ENCODE data around the gene KLHL28.

The KLHL28 gene, protein sequence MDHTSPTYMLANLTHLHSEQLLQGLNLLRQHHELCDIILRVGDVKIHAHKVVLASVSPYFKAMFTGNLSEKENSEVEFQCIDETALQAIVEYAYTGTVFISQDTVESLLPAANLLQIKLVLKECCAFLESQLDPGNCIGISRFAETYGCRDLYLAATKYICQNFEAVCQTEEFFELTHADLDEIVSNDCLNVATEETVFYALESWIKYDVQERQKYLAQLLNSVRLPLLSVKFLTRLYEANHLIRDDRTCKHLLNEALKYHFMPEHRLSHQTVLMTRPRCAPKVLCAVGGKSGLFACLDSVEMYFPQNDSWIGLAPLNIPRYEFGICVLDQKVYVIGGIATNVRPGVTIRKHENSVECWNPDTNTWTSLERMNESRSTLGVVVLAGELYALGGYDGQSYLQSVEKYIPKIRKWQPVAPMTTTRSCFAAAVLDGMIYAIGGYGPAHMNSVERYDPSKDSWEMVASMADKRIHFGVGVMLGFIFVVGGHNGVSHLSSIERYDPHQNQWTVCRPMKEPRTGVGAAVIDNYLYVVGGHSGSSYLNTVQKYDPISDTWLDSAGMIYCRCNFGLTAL

DNA sequence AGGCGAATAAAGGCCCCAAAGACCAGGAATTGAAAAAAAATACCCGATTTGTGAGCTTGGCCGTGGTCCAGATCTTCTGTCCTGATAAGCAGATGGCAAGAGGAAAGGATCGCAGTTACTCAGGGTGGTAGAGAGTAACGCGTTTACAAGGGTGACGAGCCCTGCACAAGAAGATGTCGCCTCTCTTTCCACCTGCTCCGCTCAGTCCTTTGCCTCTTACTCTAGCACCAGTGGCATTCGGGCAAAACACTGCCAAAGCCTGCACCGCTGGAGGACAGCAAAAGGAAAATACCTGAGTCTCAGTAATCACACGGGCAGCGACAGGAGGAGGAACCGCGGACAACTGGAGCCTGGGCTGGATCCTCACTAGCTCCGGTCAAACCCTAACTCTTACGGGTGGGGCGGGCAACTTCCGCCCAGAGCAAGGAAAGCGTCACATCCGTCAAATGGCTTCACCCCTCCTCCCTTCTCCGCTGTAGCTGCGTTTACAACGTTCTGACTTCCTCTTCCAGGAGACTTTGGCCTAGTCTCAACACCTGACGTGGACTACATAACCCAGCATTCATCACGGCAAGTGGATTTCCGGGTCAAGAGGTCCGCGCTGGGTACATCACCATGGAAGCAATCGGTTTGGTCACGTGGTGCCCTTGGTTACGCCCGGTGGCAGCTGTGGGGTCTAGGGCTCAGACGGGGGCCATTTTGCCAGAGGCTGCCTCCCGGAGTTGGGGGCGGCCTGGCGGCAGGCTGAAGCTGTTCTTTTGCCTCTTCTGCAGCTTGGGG, at the start of gene KLHL28, which contains the start of gene TOGARAM1:
TSS of gene KLHL28 (minus strand) at position 394 of the 780 bp plus-strand sequence. CDS start 16,019 bp downstream, outside the sequence.
TSS of gene TOGARAM1 (plus strand) at position 637 of the 780 bp plus-strand sequence. CDS start 232 bp downstream, outside the sequence.
- peak; percentile 99 for DNase-seq

DNA sequence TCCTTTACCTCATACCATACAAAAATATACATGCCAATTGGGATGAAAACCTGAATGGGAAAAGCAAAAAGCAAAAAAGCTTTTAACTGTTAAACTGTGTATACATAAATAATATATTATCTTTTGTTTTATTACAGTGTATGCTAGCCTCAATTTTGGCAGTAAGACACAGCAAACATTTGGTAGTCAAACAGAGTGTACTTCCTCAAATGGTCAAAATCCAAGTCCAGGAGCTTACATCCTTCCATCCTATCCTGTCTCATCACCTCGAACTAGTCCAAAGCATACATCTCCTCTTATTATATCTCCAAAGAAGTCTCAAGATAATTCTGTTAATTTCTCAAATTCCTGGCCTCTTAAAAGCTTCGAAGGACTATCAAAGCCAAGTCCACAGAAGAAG, 42.2 kb upstream of the KLHL28 start:
- DNase-seq: no peak

DNA sequence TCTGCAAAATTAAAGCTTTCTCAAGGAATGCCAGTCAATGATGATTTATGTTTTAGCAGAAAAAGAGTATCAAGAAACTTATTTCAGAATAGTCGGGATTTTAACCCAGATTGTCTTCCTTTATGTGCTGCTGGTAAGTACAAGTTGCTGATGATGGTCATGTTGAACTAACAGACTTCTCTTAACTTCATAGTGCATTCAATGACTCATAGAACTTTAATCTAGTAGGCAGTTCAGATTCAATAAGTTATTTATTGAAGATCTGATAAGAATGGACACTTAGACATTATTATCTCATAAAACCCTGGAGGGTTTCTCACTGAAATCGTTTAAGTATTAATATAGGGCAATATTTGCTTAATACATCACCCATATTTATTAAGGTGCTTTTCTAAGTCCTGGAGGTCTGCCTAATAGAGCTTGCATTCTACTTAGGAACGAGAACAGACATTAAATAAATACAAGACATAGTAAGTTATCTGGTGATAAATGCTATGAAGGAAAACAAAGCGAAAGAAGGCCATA, 34.1 kb upstream of the KLHL28 start:
- DNase-seq: no peak

DNA sequence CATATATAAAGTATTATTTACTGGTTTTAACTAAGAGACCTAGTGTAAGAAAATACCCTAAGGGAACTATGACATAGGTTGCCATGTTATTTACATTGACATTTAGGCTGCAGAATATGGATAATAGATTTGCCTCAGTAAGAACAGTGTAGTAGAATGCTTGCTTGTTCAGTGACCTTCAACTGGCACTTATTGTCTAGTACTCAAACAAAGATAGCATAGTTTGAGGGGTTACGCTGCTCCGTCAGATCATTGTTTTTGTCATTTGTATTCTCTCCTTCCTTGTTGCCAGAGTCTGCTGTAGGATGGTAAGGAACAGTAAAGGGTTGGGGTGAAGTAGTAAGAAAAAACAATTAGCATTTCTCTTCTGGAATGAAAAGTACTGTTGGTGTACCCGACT, 33.4 kb upstream of the KLHL28 start:
- no peak for DNase-seq

DNA sequence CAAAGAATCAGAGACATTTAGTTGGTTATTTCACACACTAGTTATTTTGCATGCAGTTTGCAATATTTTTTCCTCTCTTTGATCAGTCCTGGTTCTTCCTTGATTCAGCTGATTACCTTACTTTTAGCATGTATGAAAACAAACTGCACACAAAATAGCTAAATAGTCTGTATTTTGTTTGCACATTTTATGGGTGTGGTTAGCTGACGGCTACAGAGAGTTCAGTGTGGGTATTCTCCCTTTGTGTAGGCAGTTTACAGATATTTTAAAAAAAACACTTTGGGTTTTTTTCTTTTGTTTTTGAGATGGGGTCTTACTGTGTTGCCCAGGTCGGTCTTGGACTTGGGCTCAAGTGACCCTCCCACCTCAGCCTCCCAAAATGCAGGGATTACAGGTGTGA, 28.8 kb upstream of the KLHL28 start:
- no peak for DNase-seq

DNA sequence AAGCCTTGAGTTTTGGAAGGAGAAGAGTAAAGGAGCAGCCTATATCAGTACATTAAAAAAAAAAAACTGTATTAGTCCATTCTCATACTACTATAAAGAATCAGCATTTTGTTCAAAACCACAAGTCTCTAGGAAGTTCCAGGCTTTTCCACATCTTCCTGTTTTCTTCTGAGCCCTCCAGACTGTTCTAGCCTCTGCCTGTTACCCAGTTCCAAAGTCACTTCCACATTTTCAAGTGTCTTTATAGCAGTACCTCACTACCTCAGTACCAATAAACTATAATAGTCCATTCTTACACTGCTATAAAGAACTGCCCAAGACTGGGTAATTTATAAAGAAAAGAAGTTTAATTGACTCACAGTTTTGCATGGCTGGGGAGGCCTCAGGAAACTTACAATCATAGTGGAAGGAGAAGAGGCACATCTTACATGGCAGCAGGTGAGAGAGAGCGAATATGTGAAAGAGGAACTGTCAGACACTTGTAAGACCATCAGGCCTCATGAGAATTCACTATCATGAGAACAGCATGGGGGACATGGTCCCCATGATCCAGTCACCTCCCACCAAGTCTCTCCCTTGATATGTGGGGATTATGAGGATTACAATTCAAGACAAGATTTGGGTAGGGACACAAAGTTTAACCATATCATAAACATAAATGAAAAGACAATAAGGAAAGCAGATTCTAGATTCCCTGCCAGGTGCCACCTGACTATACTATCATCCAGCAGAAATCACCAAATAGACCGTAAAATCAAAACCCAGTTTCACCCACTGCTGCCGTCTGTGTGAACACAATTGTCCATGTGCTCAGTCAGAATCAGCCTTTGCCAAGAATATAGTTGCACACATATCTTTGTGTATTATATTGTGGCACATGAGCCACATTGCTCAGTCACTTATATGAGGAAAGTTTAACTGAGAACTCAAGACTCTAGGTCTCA, 28.0 kb upstream of the KLHL28 start:
- DNase-seq: no peak

DNA sequence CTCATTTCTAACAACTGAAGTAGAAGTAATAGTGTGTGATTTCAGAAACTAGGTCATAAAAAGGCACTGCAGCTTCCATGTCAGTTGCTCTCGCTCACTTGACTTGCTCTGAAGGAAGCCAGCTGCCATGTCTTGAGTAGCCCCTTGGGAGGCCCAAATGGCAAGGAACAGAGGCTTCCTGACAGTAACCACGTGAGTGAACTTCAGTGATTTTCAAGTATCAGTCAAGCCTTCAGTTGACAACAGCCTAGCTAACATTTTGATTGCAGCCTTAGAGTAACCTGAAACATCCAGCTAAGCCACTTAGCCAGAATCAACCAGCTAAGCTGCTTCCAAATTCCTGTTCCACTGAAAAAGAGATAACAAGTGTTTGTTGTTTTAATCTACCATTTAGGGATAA, 26.9 kb upstream of the KLHL28 start:
- DNase-seq: no peak

DNA sequence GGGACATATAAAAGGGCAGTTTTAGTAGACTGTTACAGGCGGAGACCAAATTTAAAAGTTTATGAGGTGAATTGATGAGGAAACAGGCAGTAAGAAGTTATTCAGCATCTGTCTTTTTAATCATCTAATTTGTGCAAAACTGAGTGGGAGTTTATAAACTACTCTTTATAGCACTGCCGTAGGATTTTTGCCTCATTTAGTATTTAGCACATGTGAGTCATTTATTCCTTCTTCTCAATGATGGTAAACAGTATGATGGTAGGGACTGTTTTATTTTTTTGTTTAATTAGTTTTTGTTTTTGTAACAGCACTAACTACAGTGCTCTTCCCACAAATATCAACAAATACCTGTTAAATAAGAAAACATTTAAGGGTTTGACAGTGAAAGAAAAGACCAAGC, 20.8 kb upstream of the KLHL28 start:
- no peak for DNase-seq

DNA sequence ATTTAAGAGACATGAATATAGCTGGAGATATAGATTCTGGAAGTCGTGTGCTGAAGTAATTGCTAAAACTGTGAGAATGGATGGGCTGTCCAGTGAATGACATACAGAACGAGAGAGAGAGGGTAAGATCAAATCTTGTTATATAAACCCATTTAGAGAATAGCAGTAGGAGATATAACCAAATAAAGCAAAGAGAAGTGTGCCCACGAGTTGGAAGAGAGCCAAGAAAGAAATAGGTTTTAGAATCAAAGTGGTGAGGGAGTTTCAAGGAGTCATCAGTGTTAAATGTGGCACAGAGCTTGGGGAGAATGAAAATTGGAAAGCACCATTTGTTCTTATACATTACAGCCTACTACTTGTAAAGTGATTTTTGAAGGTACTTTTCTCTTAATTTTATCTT, 19.5 kb upstream of the KLHL28 start:
- DNase-seq: no peak

DNA sequence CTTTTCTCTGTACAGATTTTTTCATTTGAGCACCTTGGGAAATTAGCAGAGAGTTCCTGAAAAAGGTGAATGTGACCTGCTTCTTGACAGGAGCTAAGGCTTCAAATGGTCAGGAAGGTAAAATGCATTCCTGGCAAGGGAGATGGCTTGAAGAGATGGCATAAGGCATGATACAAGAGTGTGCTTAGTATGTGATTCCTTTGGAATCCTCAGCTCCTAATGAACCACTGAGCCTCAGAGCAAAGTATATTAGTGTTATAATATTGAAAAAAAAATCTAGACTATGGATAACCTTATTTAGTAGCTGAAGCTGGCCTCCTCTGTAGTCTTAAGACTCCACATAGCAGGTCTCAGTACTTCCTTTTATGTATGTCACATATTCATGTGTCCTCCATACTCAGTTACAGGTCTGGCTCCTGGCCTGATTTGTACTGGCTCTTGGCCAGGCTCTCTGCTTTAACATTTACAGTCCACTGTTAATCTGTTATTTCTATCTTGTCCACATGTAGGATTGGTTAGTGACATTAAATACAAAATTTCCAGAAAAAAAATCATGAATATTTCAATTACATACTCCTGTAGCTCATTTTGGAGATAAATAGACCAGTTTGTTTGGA, 18.1 kb upstream of the KLHL28 start:
- DNase-seq: peak in 1 of 2 experiments; percentile 9

DNA sequence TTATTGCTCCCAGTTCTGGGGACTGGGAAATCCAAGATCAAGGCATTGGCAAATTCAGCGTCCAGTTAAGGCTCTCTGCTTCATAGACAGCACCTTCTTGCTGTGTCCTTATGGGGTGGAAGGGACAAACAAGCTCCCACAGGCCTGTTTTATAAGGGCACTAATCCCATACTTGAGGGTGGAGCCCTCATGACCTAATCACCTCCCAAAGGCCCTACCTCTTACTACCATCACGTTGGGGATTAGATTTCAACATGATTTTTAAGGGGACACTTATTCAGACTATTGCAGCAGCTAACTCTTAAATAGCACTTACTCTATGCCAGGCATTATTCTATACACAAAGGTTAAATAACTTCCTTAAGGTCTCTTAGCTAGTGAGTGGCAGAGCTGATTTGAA, 17.5 kb upstream of the KLHL28 start:
- DNase-seq: no peak

DNA sequence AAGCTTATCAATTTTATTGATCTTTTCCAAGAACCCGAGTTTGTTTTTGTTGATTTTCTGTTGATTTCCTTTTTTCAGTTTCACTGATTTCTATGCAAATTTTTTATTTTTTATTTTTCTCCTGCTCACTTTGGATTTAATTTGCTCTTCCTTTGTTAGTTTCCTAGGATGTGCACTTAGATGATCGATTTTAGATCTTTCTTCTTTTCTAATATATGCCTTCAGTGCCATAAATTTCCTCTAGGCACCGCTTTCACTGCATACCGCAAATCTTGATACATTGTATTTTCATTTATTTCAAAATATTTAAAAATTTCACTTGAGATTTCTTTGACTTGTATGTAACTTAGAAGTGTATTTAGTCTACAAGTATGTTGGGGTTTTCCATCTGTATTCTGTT, 9.7 kb upstream of the KLHL28 start:
- no peak for DNase-seq

DNA sequence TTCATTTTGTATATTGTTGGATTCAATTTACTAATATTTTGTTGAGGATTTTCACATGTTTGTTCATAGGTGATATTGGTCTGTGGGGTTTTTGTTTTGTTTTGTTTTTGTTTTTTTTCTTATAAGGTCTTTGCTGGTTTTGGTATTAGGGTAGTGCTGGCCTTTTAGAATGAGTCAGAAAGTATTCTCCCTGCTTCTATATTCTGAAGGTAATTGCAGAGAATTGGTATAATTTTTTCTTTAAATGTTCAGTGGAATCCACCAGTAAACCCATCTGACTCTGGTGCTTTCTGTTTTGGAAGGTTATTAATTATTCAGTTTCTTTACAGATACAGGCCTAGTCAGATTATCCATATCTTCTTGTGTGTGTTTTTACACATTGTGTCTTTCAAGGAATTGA, 9.2 kb upstream of the KLHL28 start:
- DNase-seq: no peak

DNA sequence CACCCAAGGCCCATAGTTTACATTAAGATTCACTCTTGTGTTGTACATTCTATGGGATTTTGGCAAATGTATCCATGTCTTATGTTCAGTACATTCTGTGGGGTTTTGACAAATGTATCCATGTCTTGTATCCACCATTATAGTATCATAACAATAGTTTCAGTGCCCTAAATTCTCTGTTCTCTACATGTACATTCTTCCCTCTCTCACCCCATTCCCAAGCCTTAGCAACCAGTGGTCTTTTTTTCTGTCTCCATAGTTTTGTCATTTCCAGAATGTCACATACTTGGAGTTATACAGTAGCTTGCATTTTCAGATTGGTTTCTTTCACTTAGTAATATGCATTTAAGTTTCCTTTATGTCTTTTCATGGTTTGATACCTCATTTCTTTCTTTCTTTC, 7.0 kb upstream of the KLHL28 start:
- no peak for DNase-seq

DNA sequence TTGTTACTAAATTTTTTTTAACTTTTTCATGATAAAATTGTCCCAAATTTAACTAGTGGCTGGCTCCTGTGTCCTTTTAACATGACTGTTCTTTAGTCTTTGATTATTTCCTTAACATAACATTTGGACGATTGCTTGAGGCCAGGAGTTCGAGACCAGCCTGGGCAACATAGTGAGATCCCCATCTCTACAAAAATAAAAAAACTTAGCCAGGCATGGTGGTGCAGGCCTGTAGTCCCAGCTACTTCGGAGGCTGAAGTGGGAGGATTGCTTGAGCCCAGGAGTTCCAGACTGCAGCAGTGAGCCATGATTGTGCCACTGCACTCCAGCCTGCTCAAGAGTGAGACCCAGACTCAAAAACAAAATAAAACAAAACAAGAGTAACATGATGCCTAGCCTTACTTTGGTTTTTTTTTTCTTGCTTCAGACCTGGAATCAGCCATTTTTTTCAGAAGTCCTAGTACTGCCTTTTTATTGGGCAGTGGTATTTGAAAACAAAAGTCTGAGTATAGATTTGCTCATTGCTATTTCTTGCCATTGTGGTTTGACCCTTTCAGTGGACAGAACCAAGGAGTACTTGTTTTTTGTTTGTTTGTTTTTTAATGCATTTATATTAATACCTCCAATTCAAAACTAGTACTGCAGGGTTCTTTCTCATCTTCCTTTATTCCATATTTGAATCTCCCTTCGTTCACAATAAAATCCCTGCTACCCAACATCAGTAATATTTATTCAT, 5.0 kb upstream of the KLHL28 start:
- DNase-seq: no peak

DNA sequence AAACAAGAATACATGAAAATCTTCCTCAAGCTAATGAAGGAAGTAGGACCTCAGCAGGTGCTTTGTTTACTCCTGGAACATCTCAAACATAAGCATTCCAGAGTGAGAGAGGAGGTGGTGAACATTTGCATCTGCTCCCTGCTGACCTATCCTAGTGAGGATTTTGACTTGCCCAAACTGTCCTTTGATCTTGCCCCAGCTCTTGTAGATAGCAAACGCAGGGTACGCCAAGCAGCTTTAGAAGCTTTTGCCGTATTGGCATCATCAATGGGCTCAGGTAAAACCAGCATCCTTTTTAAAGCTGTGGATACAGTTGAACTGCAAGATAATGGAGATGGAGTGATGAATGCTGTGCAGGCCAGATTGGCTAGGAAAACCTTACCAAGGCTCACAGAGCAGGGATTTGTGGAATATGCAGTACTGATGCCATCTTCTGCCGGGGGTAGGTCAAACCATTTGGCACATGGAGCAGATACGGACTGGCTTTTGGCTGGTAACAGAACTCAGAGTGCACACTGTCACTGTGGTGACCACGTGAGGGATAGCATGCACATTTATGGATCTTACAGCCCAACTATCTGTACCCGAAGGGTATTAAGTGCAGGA, 2.1 kb upstream of the KLHL28 start:
- peak; percentile 13 to 35 for DNase-seq

DNA sequence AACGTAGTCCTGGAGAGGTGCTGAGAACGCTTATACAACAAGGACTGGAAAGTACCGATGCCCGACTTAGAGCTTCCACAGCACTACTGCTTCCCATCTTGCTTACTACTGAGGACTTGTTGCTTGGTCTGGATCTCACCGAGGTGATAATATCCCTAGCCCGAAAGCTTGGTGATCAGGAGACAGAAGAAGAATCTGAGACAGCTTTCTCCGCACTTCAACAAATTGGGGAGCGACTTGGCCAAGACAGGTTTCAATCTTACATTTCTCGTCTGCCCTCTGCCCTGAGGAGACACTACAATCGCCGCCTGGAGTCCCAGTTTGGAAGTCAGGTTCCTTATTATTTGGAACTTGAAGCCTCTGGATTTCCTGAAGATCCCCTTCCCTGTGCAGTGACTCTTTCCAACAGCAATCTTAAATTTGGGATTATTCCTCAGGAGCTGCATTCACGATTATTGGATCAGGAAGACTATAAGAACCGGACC, 1.3 kb upstream of the KLHL28 start:
- no peak for DNase-seq

DNA sequence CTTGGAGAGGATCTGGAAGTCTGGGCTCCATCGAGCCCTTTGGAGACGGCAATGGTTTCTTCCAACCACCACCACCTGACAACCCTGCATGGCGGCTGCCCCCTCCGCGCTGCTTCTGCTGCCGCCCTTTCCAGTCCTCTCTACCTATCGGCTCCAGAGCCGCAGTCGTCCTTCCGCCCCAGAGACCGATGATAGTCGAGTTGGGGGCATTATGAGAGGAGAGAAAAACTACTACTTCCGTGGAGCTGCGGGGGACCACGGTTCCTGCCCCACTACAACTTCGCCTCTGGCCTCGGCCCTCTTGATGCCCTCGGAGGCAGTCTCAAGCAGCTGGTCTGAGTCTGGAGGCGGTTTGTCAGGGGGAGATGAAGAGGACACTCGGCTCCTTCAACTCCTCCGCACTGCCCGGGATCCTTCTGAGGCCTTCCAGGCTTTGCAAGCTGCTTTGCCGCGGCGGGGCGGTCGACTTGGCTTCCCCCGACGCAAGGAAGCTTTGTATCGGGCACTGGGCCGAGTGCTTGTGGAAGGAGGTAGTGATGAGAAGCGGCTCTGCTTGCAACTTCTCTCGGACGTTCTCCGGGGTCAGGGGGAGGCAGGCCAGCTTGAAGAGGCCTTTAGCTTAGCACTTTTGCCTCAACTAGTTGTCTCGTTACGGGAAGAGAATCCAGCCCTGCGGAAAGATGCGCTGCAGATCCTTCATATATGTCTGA, 742 bp upstream of the KLHL28 start:
- DNase-seq: peak in 1 of 2 experiments; percentile 48

DNA sequence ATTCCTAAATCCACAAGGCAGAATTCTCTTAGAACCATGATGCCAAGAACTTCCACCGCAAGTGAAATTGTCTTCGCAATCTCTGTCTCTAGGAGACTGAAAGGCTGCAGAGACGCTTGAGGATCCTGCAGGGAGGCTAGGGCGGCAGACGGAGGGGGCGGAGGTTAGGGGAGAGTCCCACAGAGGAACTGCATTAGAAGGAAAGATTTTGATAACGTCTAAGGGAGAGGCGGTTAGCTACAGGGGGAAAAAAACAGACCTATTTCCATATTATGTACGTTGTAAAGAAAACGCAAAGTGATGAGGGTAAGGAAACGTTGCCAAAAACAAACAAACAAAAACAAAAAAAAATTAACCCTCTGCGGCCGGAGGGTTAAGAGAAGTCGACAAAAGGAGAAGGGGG, 595 bp downstream of the KLHL28 start:
- peak in 1 of 2 experiments; percentile 33 for DNase-seq

DNA sequence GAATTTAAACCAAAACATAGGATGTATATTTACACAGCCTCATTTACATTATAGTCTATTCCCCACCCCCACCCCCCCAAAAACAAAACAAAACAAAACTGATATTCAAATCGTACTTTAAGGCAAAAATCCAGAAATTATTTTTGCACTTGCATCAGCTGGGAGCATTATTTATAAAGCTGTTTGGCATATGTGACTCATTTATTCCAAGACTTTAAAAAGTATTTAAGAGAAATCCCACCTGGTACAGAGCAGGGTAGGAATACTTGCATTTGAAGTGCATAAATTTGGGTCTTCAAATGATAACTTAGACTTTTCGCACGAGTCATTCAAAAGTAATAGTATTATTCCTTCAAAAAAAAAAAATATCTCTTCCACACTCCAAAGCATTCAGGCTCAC, 1.1 kb downstream of the KLHL28 start:
- DNase-seq: no peak

All from SHP77 (cell line).